PC-3 (cell line): ENCODE results near the gene RPS15A. TPM values are rescaled to one million over a fixed set of nuclear protein-coding genes. Genes with fewer than 3 reads are reported as not detected.

Experiments
- ATAC-seq: fragments of 200-7000 bp; cut with Tn5 transposase; 2 replicates; pipeline ENCODE4 v1.9.1; 2020; ENCODE audit warnings: mild to moderate bottlenecking, moderate library complexity
- BruUV-seq: library from RNA; stranded (reverse); fragments of 400-500 nt; replicated peaks from 2 replicates; lab custom pipeline; 2021; lab: Mats Ljungman, UMichigan
- CTCF ChIA-PET: fragments of 300-600 bp; sonication (Branson Sonifier 250); formaldehyde crosslinking; loops from one replicate; lab custom pipeline; 2022; ENCODE audit warnings: antibody characterized with exemption; lab: Charles Lee
- POLR2A ChIA-PET: fragments of 300-600 bp; sonication (Branson Sonifier 250); formaldehyde crosslinking; loops from one replicate; lab custom pipeline; 2022; ENCODE audit warnings: antibody characterized with exemption; ENCODE audit not compliant: unreplicated experiment; lab: Charles Lee
- DNase-seq: peaks from one replicate; pipeline ENCODE4 v3.0.0-alpha.2; 2015
- H2AFZ ChIP-seq: fragments of 300-600 bp; sonication (generic); 2 replicates; pipeline ENCODE4 v1.6.0; 2016; ENCODE audit warnings: antibody characterized with exemption, low read length
- H3F3A ChIP-seq: fragments of 300-600 bp; sonication (generic); one replicate; pipeline ENCODE4 v1.6.0; 2017; ENCODE audit warnings: antibody characterized with exemption, low read length, control low read depth, mild to moderate bottlenecking; ENCODE audit not compliant: unreplicated experiment
- H3K27ac ChIP-seq: fragments of 300-600 bp; sonication (generic); 2 replicates; pipeline ENCODE4 v1.5.1; 2016; ENCODE audit warnings: mild to moderate bottlenecking, low read length
- H3K27me3 ChIP-seq: fragments of 300-600 bp; sonication (generic); 2 replicates; pipeline ENCODE4 v1.6.1; 2016; ENCODE audit warnings: low read length, mixed read lengths
- H3K36me3 ChIP-seq: fragments of 300-600 bp; sonication (generic); 2 replicates; pipeline ENCODE4 v1.6.1; 2016; ENCODE audit warnings: low read depth, mixed run types, low read length, mixed read lengths
- H3K4me1 ChIP-seq: fragments of 300-600 bp; sonication (generic); 2 replicates; pipeline ENCODE4 v1.5.1; 2016; ENCODE audit warnings: low read length; ENCODE audit not compliant: insufficient read depth
- H3K4me2 ChIP-seq: fragments of 300-600 bp; sonication (generic); 2 replicates; pipeline ENCODE4 v1.6.0; 2016; ENCODE audit warnings: low read length
- H3K4me3 ChIP-seq: fragments of 300-600 bp; sonication (generic); 2 replicates; pipeline ENCODE4 v1.5.1; 2016; ENCODE audit warnings: mild to moderate bottlenecking, low read length, mixed read lengths
- H3K79me2 ChIP-seq: fragments of 300-600 bp; sonication (generic); 2 replicates; pipeline ENCODE4 v1.6.1; 2017; ENCODE audit warnings: low read length, mixed read lengths
- H3K9ac ChIP-seq: fragments of 300-600 bp; sonication (generic); 2 replicates; pipeline ENCODE4 v1.6.0; 2016; ENCODE audit warnings: mild to moderate bottlenecking, low read length
- H3K9me2 ChIP-seq: fragments of 300-600 bp; sonication (generic); replicated peaks from 2 replicates; pipeline ENCODE4 v1.6.1; 2016; ENCODE audit warnings: mixed run types, low read length, mixed read lengths
- H3K9me3 ChIP-seq: fragments of 300-600 bp; sonication (generic); 2 replicates; pipeline ENCODE4 v1.6.1; 2016; ENCODE audit warnings: low read length, mixed read lengths
- H4K20me1 ChIP-seq: fragments of 300-600 bp; sonication (generic); 2 replicates; pipeline ENCODE4 v1.6.1; 2016; ENCODE audit warnings: low read length, mixed read lengths
- EZH2 ChIP-seq: fragments of 300-600 bp; sonication (generic); IDR thresholded peaks from one replicate; pipeline ENCODE4 v1.6.1; 2017; ENCODE audit warnings: antibody characterized with exemption, mild to moderate bottlenecking, low read length; ENCODE audit not compliant: unreplicated experiment
- EZH2phosphoT487 ChIP-seq: fragments of 300-600 bp; sonication (generic); IDR thresholded peaks from 2 replicates; pipeline ENCODE4 v1.6.1; 2018; ENCODE audit warnings: mild to moderate bottlenecking, antibody characterized with exemption, low read length, borderline replicate concordance
- intact Hi-C: fragments of 100-400 bp; cut with micrococcal nuclease; formaldehyde crosslinking; loops from 2 replicates; pipeline ENCODE4 v1.9.0; 2023
- total RNA-seq: library from RNA; depleted of rRNA; stranded (reverse); fragments of >200 nt; gene quantifications from 2 replicates; pipeline ENCODE4 v1.2.3, GENCODE V29; 2014
- TF ChIP-seq, protein P1 (sequence below): fragments of 300-600 bp; sonication (generic); conservative IDR thresholded peaks from 2 replicates; pipeline ENCODE4 v1.5.1; 2017; ENCODE audit warnings: antibody characterized with exemption, low read depth, mild to moderate bottlenecking, low read length

Gene RPS15A
- total RNA-seq, 1 experiment from 2014 or later: 1,198 TPM

DNA sequence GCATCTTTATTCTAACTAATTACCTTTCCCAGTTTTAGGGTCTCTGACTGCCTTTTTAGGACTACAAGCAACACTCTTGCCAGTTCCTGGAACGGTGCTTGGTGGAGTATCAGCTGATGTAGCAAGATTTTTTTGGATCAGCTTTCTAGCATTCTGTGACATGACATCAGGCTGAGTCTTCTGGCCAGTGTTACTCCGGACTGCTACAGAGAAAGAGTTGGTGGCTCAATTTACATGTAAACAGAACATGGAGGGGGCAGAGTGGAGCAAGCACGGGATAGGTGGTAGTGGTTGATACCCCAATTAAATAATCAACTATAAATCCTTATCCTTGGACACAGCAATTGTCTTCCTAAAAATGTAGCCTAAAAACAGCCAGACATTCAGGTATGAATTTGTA is 21.8 kb upstream of the RPS15A start:
- POLR2A ChIA-PET: no interaction called here
- BruUV-seq: no TSS peak
- CTCF ChIA-PET: no interaction called here

DNA sequence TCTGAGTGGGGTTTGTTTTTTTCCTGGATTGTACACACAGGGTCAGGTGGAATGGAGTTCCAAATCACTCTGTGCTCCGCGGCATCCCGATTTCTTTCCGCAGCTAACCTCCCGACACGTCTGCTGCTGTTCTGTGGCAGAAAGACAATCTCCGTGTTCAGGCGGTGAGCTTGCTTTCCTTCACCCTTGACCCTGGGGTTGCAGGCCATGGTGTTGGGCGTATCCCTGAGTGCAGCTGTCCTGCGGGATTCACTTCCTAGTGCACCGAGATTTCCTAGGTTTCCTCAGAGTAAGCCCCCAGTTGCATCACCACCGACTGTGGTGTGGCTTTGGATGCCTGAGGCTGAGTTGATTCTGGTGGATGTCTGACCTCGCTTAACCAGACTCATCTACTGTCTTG is 19.0 kb upstream of the RPS15A start:
- Histone ChIP-seq H3F3A (no peaks in the 10 kb centered on the region), H3K9me2 (no peaks in the 10 kb centered on the region), H3K9me3 (no peaks in the 10 kb centered on the region), H3K27me3 (no peaks in the 10 kb centered on the region), H3K4me2 (no peak overlapping the region), H2AFZ (no peak overlapping the region), H3K36me3 (peaks cover 41% of the 10 kb centered on the region), H4K20me1 (no peaks in the 10 kb centered on the region), H3K79me2 (no peaks in the 10 kb centered on the region), H3K27ac (no peak overlapping the region), H3K4me1 (peaks cover 13% of the 10 kb centered on the region), H3K4me3 (no peak overlapping the region), H3K9ac (no peak overlapping the region)
- no TSS peak for BruUV-seq
- DNase-seq: no peak
- POLR2A ChIA-PET: no interaction called here
- CTCF ChIA-PET: no interaction called here
- ATAC-seq: no peak
- intact Hi-C loops: loop anchor here (10.0 kb wide), 1 partner anchor 156 kb away; no protein-coding TSS in a partner anchor
- no peak for TF ChIP-seq EZH2phosphoT487
- TF ChIP-seq, protein P1, sequence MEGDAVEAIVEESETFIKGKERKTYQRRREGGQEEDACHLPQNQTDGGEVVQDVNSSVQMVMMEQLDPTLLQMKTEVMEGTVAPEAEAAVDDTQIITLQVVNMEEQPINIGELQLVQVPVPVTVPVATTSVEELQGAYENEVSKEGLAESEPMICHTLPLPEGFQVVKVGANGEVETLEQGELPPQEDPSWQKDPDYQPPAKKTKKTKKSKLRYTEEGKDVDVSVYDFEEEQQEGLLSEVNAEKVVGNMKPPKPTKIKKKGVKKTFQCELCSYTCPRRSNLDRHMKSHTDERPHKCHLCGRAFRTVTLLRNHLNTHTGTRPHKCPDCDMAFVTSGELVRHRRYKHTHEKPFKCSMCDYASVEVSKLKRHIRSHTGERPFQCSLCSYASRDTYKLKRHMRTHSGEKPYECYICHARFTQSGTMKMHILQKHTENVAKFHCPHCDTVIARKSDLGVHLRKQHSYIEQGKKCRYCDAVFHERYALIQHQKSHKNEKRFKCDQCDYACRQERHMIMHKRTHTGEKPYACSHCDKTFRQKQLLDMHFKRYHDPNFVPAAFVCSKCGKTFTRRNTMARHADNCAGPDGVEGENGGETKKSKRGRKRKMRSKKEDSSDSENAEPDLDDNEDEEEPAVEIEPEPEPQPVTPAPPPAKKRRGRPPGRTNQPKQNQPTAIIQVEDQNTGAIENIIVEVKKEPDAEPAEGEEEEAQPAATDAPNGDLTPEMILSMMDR: no peak

More for the DNA sequence above, 21.8 kb upstream of the RPS15A start:
- peaks cover 55% of the 10 kb centered on the region for H3K36me3 ChIP-seq
- DNase-seq (no peak), ATAC-seq (no peak)
- H2AFZ ChIP-seq: no peak overlapping the region
- H3K9ac ChIP-seq: no peak overlapping the region
- H3K79me2 ChIP-seq: no peaks in the 10 kb centered on the region
- no peaks in the 10 kb centered on the region for H3K4me1 ChIP-seq
- H3K9me3 ChIP-seq: no peaks in the 10 kb centered on the region
- H3K27ac ChIP-seq: no peak overlapping the region
- no peaks in the 10 kb centered on the region for H3K27me3 ChIP-seq
- no peaks in the 10 kb centered on the region for H4K20me1 ChIP-seq
- no peak overlapping the region for H3K4me3 ChIP-seq
- TF ChIP-seq, protein P1: no peak
- no peak for TF ChIP-seq EZH2phosphoT487
- TF ChIP-seq EZH2: no peak
- H3K4me2 ChIP-seq: no peak overlapping the region
- H3F3A ChIP-seq: no peaks in the 10 kb centered on the region
- H3K9me2 ChIP-seq: no peaks in the 10 kb centered on the region
- intact Hi-C loops: no loop called here

DNA sequence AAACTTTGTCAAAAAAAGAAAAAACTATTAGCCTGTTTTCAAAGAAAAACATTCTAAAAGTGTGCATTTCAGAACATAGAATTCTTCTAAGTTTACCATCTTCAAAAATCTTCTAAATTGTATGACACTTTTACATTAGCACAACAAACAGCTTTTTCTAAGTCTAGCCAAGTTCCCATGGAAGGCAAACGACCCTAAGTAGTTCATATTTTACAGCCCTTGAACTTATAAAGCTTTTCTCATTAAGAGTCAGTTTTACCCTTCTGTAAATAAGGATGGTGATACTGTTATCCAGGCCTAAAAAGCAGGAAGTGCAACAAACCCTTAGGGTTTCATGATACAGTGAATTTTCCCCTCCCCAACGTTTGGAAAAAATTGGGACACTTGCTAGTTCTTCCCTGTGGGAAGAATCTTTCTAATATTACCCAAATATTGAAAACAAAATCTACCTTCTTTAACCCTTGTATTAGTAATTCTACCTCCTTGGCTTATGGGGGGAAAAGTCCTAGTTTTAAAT is 15.2 kb upstream of the RPS15A start:
- Histone ChIP-seq H3F3A (no peaks in the 10 kb centered on the region), H3K36me3 (peaks cover 28% of the 10 kb centered on the region), H2AFZ (no peak overlapping the region), H3K9me3 (no peaks in the 10 kb centered on the region), H3K4me3 (no peak overlapping the region), H3K4me1 (peaks cover 16% of the 10 kb centered on the region), H3K9ac (no peak overlapping the region), H3K27ac (no peak overlapping the region), H3K4me2 (no peak overlapping the region), H3K27me3 (no peaks in the 10 kb centered on the region), H3K9me2 (no peaks in the 10 kb centered on the region), H3K79me2 (peaks cover 16% of the 10 kb centered on the region), H4K20me1 (peaks cover 9% of the 10 kb centered on the region)
- no TSS peak for BruUV-seq
- TF ChIP-seq, protein P1: no peak
- TF ChIP-seq EZH2: no peak
- TF ChIP-seq EZH2phosphoT487: no peak
- intact Hi-C loops: loop anchor here (10.0 kb wide), 1 partner anchor 159 kb away; no protein-coding TSS in a partner anchor
- DNase-seq (no peak), ATAC-seq (no peak)
- ChIA-PET POLR2A (interaction anchor here (0.5 to 0.6 kb wide), 5 partner anchors 18 to 625 kb away, joined by 3 to 7 read pairs (median 5); no protein-coding TSS in a partner anchor), CTCF (no interaction called here)
